CD14-positive monocyte (primary cell): ENCODE measurements around the gene TRAM2. TPM values are rescaled to one million over a fixed set of nuclear protein-coding genes. Genes with fewer than 3 reads are reported as not detected.

Source experiments
- DNase-seq, 3 donors: peaks; one replicate each; pipeline ENCODE4 v3.0.0-alpha.2; 2011 to 2022
- H2AFZ ChIP-seq: 2 replicates; pipeline ENCODE4 v1.6.0; 2012; ENCODE audit warnings: mild to moderate bottlenecking, low read depth, low read length, inconsistent platforms; ENCODE audit not compliant: insufficient read depth, poor library complexity, severe bottlenecking
- H3K27ac ChIP-seq, 2 donors: 1 replicate in 1 of 2; 2 replicates in 1 of 2; pipeline ENCODE4 v1.5.1; 2012 to 2013; ENCODE audit warnings: low read length in 2 of 2, control low read depth in 1 of 2, inconsistent platforms in 1 of 2, low read depth in 1 of 2, mild to moderate bottlenecking in 1 of 2
- H3K27me3 ChIP-seq, 2 donors: one replicate each; pipeline versions ENCODE4 v1.6.0 to v1.6.1; 2011 to 2013; ENCODE audit warnings: low read length in 2 of 2; ENCODE audit not compliant: control insufficient read depth in 2 of 2, insufficient read depth in 2 of 2
- H3K36me3 ChIP-seq, 2 donors: replicated peaks in 1 of 2; 1 replicate in 1 of 2; 2 replicates in 1 of 2; pipeline versions ENCODE4 v1.5.1 to v1.6.1; 2012 to 2013; ENCODE audit warnings: low read length in 2 of 2, control low read depth in 1 of 2, inconsistent platforms in 1 of 2, mild to moderate bottlenecking in 1 of 2; ENCODE audit not compliant: insufficient read depth in 2 of 2, control insufficient read depth in 1 of 2
- H3K4me1 ChIP-seq, 2 donors: 1 replicate in 1 of 2; 2 replicates in 1 of 2; pipeline versions ENCODE4 v1.5.1 to v1.6.1; 2012 to 2013; ENCODE audit warnings: low read length in 2 of 2, control low read depth in 1 of 2, inconsistent platforms in 1 of 2, mild to moderate bottlenecking in 1 of 2, moderate library complexity in 1 of 2; ENCODE audit not compliant: insufficient read depth in 2 of 2, control insufficient read depth in 1 of 2
- H3K4me2 ChIP-seq: replicated peaks from 2 replicates; pipeline ENCODE3; 2012; ENCODE audit warnings: low read length, moderate library complexity, mild to moderate bottlenecking; ENCODE audit not compliant: poor library complexity, severe bottlenecking; ENCODE audit errors: extremely low read depth
- H3K4me3 ChIP-seq, 3 experiments: fragments of 200-600 bp in 1 of 3; sonication (generic) in 1 of 3; replicated peaks in 1 of 3; 1 replicate in 2 of 3; 2 replicates in 1 of 3; pipeline ENCODE4 v1.5.1; 2011 to 2013; ENCODE audit warnings: low read length in 3 of 3, mild to moderate bottlenecking in 3 of 3, control low read depth in 2 of 3, low read depth in 2 of 3, inconsistent platforms in 1 of 3, moderate library complexity in 1 of 3
- H3K79me2 ChIP-seq: 2 replicates; pipeline ENCODE4 v1.6.0; 2012; ENCODE audit warnings: mild to moderate bottlenecking, control low read depth, inconsistent platforms, low read length, moderate library complexity; ENCODE audit not compliant: insufficient read depth
- H3K9ac ChIP-seq: 2 replicates; pipeline ENCODE4 v1.6.0; 2017; ENCODE audit warnings: low read length, mild to moderate bottlenecking; ENCODE audit not compliant: insufficient read depth, poor library complexity, severe bottlenecking
- H3K9me3 ChIP-seq, 2 donors: replicated peaks in 1 of 2; 1 replicate in 1 of 2; 2 replicates in 1 of 2; pipeline versions ENCODE4 v1.5.1 to v1.6.1; 2012 to 2013; ENCODE audit warnings: low read length in 2 of 2, control low read depth in 1 of 2; ENCODE audit not compliant: control insufficient read depth in 1 of 2, insufficient read depth in 1 of 2
- H4K20me1 ChIP-seq: 2 replicates; pipeline ENCODE4 v1.6.0; 2012; ENCODE audit warnings: mild to moderate bottlenecking, low read length, control low read depth, moderate library complexity; ENCODE audit not compliant: insufficient read depth
- H3K27ac Mint-ChIP-seq, 7 donors: one replicate each; pipeline ENCODE4 v1.8.0; 2020; ENCODE audit warnings: mild to moderate bottlenecking in 7 of 7, mixed read lengths in 7 of 7, moderate library complexity in 6 of 7, inconsistent platforms in 2 of 7
- H3K27me3 Mint-ChIP-seq, 3 donors: one replicate each; pipeline ENCODE4 v1.8.0; 2021 to 2022; ENCODE audit warnings: low read depth in 3 of 3, mild to moderate bottlenecking in 3 of 3, mixed read lengths in 3 of 3, moderate library complexity in 3 of 3, inconsistent platforms in 1 of 3
- H3K36me3 Mint-ChIP-seq, 2 donors: one replicate each; pipeline ENCODE4 v1.8.0; 2020; ENCODE audit warnings: mixed read lengths in 2 of 2, inconsistent platforms in 1 of 2, mild to moderate bottlenecking in 1 of 2
- H3K4me1 Mint-ChIP-seq: one replicate; pipeline ENCODE4 v1.8.0; 2020; ENCODE audit warnings: mild to moderate bottlenecking, mixed read lengths
- H3K4me3 Mint-ChIP-seq, 2 donors: one replicate each; pipeline ENCODE4 v1.8.0; 2020; ENCODE audit warnings: mild to moderate bottlenecking in 2 of 2, mixed read lengths in 2 of 2, moderate library complexity in 1 of 2
- H3K9me3 Mint-ChIP-seq, 7 donors: one replicate each; pipeline ENCODE4 v1.8.0; 2020 to 2022; ENCODE audit warnings: mixed read lengths in 7 of 7, mild to moderate bottlenecking in 6 of 7, moderate library complexity in 6 of 7, inconsistent platforms in 2 of 7
- WGBS: methylation state at CpG from one replicate; pipeline ENCODE4 v1.1.5; 2013; ENCODE audit warnings: missing lambda C conversion rate; ENCODE audit not compliant: insufficient coverage; 5-methylcytosine and 5-hydroxymethylcytosine counted together
- intact Hi-C, 2 donors: fragments of 100-400 bp; cut with micrococcal nuclease; formaldehyde crosslinking; loops; one replicate each; pipeline versions ENCODE4 v1.15.0 to v1.15.1; 2023
- polyA plus RNA-seq, 3 donors: library from polyadenylated mRNA; depleted of rRNA in 1 of 3; unstranded in 2 of 3; stranded (reverse) in 1 of 3; fragments of 300-500 nt in 2 of 3; fragments of >200 nt in 1 of 3; fragmentation: Illumina TruSeq in 2 of 3; gene quantifications; 1 replicate in 2 of 3; 2 replicates in 1 of 3; pipeline ENCODE4 v1.2.3, GENCODE V29; 2012 to 2021
- TF ChIP-seq, protein P1 (sequence below): fragments of 200-600 bp; IDR thresholded peaks from one replicate; pipeline ENCODE4 v1.8.0; 2022; ENCODE audit warnings: antibody characterized with exemption, mild to moderate bottlenecking

The TRAM2 gene
- polyA plus RNA-seq, 3 donors = 4.7 to 11.7 (median 5.9) TPM

DNA sequence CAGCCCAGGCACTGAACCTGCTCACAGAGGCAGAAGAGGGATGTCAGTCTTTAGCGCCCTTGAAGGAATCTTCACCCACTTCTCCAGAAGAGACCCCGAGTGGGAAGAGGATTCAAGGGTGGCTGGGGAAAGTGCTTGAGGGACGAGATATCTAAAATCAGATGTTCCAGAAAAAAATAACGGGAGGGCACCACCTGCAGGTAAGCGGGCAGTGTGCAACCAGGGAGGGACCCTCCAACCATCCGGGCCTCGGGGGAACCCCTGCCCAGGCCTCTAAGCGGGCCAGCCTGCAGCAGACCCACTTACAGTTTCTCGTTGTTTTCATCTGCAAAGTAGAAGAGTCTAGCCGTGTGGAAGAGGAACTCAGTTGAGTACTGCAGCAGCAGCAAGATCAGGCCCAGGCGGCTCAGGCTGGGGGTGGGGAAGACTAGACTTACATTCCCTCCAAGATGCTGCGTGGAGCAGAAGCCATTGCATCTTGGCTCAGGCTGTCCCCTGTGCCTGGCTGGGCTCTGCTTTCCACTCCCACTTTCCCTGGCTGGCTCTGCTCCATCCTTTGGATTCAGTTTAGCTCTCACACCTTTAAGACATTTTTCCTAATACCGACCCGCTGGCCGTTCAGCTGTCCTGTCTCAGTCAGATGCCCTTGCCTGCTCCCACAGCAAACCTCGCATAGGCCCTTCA lies 71.0 kb downstream of the TRAM2 start:
- Histone ChIP-seq H3K79me2 (no peaks in the 10 kb centered on the region), H3K4me2 (no peak overlapping the region), H3K9ac (no peak overlapping the region), H3K9me3 (peaks cover 0 to 4% of the 10 kb centered on the region in 2 donors), H2AFZ (no peak overlapping the region), H4K20me1 (no peaks in the 10 kb centered on the region), H3K36me3 (peaks cover 56 to 70% of the 10 kb centered on the region in 2 donors), H3K4me3 (no peak overlapping the region), H3K27me3 (no peaks in the 10 kb centered on the region), H3K4me1 (peaks cover 39 to 45% of the 10 kb centered on the region in 2 donors), H3K27ac (peak overlapping the region in 1 of 2 donors; percentile 82)
- H3K27ac Mint-ChIP-seq = peak overlapping the region in 5 of 7 donors; percentile 46 to 82 (median 65)
- TF ChIP-seq, protein P1, sequence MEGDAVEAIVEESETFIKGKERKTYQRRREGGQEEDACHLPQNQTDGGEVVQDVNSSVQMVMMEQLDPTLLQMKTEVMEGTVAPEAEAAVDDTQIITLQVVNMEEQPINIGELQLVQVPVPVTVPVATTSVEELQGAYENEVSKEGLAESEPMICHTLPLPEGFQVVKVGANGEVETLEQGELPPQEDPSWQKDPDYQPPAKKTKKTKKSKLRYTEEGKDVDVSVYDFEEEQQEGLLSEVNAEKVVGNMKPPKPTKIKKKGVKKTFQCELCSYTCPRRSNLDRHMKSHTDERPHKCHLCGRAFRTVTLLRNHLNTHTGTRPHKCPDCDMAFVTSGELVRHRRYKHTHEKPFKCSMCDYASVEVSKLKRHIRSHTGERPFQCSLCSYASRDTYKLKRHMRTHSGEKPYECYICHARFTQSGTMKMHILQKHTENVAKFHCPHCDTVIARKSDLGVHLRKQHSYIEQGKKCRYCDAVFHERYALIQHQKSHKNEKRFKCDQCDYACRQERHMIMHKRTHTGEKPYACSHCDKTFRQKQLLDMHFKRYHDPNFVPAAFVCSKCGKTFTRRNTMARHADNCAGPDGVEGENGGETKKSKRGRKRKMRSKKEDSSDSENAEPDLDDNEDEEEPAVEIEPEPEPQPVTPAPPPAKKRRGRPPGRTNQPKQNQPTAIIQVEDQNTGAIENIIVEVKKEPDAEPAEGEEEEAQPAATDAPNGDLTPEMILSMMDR = no peak
- peak in 1 of 3 donors; percentile 10 for DNase-seq
- H3K4me1 Mint-ChIP-seq = peaks cover 51% of the 10 kb centered on the region
- H3K4me3 Mint-ChIP-seq = peak overlapping the region in 1 of 2 donors; percentile 0
- H3K27me3 Mint-ChIP-seq = peaks cover 0 to 3% (median 0%) of the 10 kb centered on the region in 3 donors
- peaks cover 0 to 4% (median 0%) of the 10 kb centered on the region in 7 donors for H3K9me3 Mint-ChIP-seq
- WGBS = 81% methylated on average over 13 of the region's 16 CpGs
- intact Hi-C loops = no loop called here
- peaks cover 63 to 78% of the 10 kb centered on the region in 2 donors for H3K36me3 Mint-ChIP-seq

DNA sequence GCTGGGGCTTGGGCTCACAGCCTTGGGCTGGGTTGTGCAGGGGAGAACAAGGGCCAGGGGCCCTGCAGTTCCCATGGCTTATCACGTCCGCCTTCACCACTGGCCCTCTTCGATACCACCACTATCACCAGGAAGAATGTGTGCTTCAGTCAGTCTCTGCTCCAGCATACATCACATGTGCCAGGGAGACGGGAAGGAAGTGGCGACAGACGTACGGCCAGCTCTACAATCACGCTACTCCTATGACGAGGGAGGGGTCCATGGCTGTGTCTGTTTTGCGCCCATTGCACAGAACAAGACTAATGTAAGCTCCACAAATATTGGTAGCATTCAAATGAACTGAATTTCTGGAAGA lies 72.1 kb downstream of the TRAM2 start:
- Mint-ChIP-seq H3K36me3 (peaks cover 59 to 70% of the 10 kb centered on the region in 2 donors), H3K4me3 (peak overlapping the region; percentile 35 to 67), H3K9me3 (peaks cover 0 to 4% (median 0%) of the 10 kb centered on the region in 7 donors), H3K4me1 (peaks cover 51% of the 10 kb centered on the region), H3K27me3 (peaks cover 0 to 3% (median 0%) of the 10 kb centered on the region in 3 donors), H3K27ac (peak overlapping the region; percentile 72 to 92 (median 80))
- Histone ChIP-seq H3K36me3 (peaks cover 49 to 69% of the 10 kb centered on the region in 2 donors), H3K27me3 (no peaks in the 10 kb centered on the region), H3K9ac (peak overlapping the region; percentile 48), H3K4me3 (peak overlapping the region in 1 of 3 experiments; percentile 50), H3K4me2 (peak overlapping the region; percentile 48), H3K4me1 (peaks cover 39 to 45% of the 10 kb centered on the region in 2 donors), H3K79me2 (no peaks in the 10 kb centered on the region), H3K9me3 (peaks cover 0 to 4% of the 10 kb centered on the region in 2 donors), H3K27ac (peak overlapping the region; percentile 52 to 82), H4K20me1 (no peaks in the 10 kb centered on the region), H2AFZ (peak overlapping the region; percentile 46)
- DNase-seq = peak; percentile 51 to 68 (median 53)
- 17% methylated on average over 5 of the region's 10 CpGs for WGBS
- intact Hi-C loops = no loop called here
- TF ChIP-seq, protein P1 = no peak
